ENCODE measurements around the gene TSPAN32. TPM values are rescaled to one million over a fixed set of nuclear protein-coding genes. Genes with fewer than 3 reads are reported as not detected.

Gene TSPAN32
- total RNA-seq, 5 donors from 2014 or later (not counting 1 experiment from before 2014, with no cell fraction given): 66.9 to 185 (median 92.3) TPM

GRCh38 chr11:2302896-2303626 lies 1.2 kb downstream of the TSPAN32 start:
- Histone ChIP-seq H3K27me3 (replicated peaks in 1 of 2; ENCODE audit: control insufficient read depth in 2 of 2, extremely low read depth in 1 of 2, insufficient read depth in 2 of 2, low read length in 1 of 2) (no peaks in the 10 kb centered on the region), H3K36me3 (ENCODE audit: control insufficient read depth in 2 of 2, extremely low read depth in 1 of 2, insufficient read depth in 1 of 2, low read length in 1 of 2) (peaks cover 5 to 20% of the 10 kb centered on the region in 2 donors), H3K9me3 (no peaks in the 10 kb centered on the region), H3K4me1 (ENCODE audit: control insufficient read depth in 1 of 2, extremely low read depth in 1 of 2, insufficient read depth in 2 of 2, low read length in 2 of 2) (peaks cover 44 to 97% of the 10 kb centered on the region in 2 experiments), H3K27ac (ENCODE audit: low read length) (peak overlapping the region; percentile 74), H3K4me3 (ENCODE audit: control insufficient read depth in 1 of 2, extremely low read depth in 1 of 2, low read length in 1 of 2) (peak overlapping the region; percentile 76 to 81)
- no peaks in the 10 kb centered on the region for H3K36me3 Mint-ChIP-seq
- peak overlapping the region; percentile 89 to 98 (median 92) for H3K4me3 Mint-ChIP-seq
- H3K27ac Mint-ChIP-seq: peak overlapping the region; percentile 96 to 99
- ChIA-PET CTCF (interaction anchor here (1.5 to 4.4 kb wide), 3 partner anchors 117 to 118 kb away, joined by 7 to 42 read pairs (median 16); no protein-coding TSS in a partner anchor), POLR2A (no interaction called here)
- 17% methylated on average over 18 of the region's 18 CpGs for WGBS (ENCODE audit: insufficient coverage)
- peak in 1 of 35 experiments; percentile 32 for DNase-seq
- H3K9me3 Mint-ChIP-seq: no peaks in the 10 kb centered on the region
- ATAC-seq (replicated peaks in 1 of 4): no peak
- H3K27me3 Mint-ChIP-seq: no peaks in the 10 kb centered on the region
- peaks cover 48 to 72% (median 72%) of the 10 kb centered on the region in 3 donors for H3K4me1 Mint-ChIP-seq

DNA sequence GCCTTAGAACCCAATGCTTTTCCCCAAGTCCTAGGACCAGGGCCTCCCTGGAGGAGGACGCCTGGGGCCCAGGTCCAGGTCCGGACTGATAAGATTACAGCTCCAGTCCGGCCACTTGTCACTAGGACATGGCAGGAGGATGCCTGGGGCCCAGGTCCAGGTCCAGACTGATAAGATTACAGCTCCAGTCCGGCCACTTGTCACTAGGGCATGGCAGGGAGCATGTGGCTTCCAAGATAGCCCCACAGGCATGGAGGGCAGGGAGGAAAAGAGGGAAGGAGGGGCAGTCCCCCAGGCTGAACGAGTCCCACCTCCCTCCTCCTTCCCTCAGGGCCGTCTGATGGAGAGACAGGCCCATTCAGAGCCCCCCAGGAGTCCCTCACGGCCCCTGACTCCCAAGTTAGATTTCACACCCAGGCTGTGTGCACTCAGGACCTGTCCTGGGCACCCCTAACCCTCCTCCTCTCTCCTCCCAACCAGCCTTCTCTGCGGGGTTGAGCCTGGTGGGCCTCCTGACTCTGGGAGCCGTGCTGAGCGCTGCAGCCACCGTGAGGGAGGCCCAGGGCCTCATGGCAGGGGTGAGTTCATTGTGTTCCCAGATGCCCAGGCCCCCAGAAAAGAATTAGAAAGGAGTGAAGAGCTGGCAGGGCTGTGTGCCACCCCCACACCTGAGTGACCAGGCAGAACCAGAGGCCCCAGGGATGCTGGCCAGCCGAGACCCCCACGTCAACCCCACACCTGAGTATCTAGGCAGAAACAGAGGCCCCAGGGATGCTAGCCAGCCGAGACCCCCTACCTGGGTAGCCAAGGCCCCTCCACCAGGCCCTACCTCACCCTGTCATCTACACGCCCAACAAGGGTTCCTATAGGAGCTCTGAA lies 2.1 kb downstream of the TSPAN32 start:
- H3K4me1 Mint-ChIP-seq: peaks cover 48 to 69% (median 68%) of the 10 kb centered on the region in 3 donors
- peaks cover 44 to 93% of the 10 kb centered on the region in 2 experiments for H3K4me1 ChIP-seq (ENCODE audit: control insufficient read depth in 1 of 2, extremely low read depth in 1 of 2, insufficient read depth in 2 of 2, low read length in 2 of 2)
- H3K36me3 ChIP-seq (ENCODE audit: control insufficient read depth in 2 of 2, extremely low read depth in 1 of 2, insufficient read depth in 1 of 2, low read length in 1 of 2): peaks cover 5 to 13% of the 10 kb centered on the region in 2 donors
- peak overlapping the region; percentile 89 to 98 (median 92) for H3K4me3 Mint-ChIP-seq
- H3K27me3 Mint-ChIP-seq: no peaks in the 10 kb centered on the region
- no peaks in the 10 kb centered on the region for H3K9me3 ChIP-seq
- H3K4me3 ChIP-seq (ENCODE audit: control insufficient read depth in 1 of 2, extremely low read depth in 1 of 2, low read length in 1 of 2): peak overlapping the region; percentile 76 to 81
- H3K27me3 ChIP-seq (replicated peaks in 1 of 2; ENCODE audit: control insufficient read depth in 2 of 2, extremely low read depth in 1 of 2, insufficient read depth in 2 of 2, low read length in 1 of 2): no peaks in the 10 kb centered on the region
- ChIA-PET POLR2A (no interaction called here), CTCF (interaction anchor here (0.5 to 4.4 kb wide), 6 partner anchors 9 to 1578 kb away, joined by 3 to 42 read pairs (median 4); no protein-coding TSS in a partner anchor)
- ATAC-seq (replicated peaks in 1 of 4): no peak
- no peaks in the 10 kb centered on the region for H3K36me3 Mint-ChIP-seq
- H3K27ac Mint-ChIP-seq: peak overlapping the region; percentile 96 to 99
- 96% methylated on average over 7 of the region's 15 CpGs for WGBS (ENCODE audit: insufficient coverage)
- peak overlapping the region; percentile 74 for H3K27ac ChIP-seq (ENCODE audit: low read length)
- DNase-seq: peak in 1 of 35 experiments; percentile 13
- no peaks in the 10 kb centered on the region for H3K9me3 Mint-ChIP-seq

DNA sequence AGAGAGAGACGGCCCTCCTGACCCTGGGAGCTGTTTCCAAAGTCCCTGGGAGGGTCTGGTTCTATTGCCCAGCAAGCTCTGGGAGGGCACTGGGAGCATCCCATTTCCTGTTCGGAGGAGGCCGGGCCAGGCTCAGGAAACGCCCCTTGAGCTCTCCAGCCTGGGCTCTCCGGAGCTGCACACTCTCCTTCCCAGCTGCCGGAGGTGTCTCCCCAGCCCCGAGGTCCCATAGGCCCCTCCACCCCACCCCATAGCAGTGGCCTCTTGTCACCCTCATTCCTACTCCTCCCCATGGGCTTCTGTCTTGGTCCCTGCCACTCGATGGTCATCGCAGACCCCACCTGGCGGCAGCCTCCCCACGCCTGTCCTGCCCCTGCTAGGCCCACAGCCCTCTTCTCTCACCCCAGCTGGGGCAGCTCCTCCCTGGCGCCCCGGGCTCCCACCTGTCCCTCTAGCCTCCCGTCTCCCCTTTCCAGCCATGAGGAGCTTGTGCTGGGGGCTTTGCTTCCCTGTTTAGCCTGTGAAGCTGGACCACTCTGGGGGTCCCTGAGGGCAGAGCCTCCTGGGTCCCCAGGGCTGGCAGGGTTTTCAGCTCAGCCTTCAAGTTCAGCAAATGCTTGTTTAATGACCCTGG lies 2.8 kb downstream of the TSPAN32 start:
- H3K27ac Mint-ChIP-seq: peak overlapping the region; percentile 98 to 99
- H3K36me3 Mint-ChIP-seq: no peaks in the 10 kb centered on the region
- Histone ChIP-seq H3K4me1 (ENCODE audit: control insufficient read depth in 1 of 2, extremely low read depth in 1 of 2, insufficient read depth in 2 of 2, low read length in 2 of 2) (peaks cover 37 to 87% of the 10 kb centered on the region in 2 experiments), H3K4me3 (ENCODE audit: control insufficient read depth in 1 of 2, extremely low read depth in 1 of 2, low read length in 1 of 2) (peak overlapping the region; percentile 51), H3K27me3 (replicated peaks in 1 of 2; ENCODE audit: control insufficient read depth in 2 of 2, extremely low read depth in 1 of 2, insufficient read depth in 2 of 2, low read length in 1 of 2) (no peaks in the 10 kb centered on the region), H3K9me3 (no peaks in the 10 kb centered on the region), H3K27ac (ENCODE audit: low read length) (peak overlapping the region; percentile 74), H3K36me3 (ENCODE audit: control insufficient read depth in 2 of 2, extremely low read depth in 1 of 2, insufficient read depth in 1 of 2, low read length in 1 of 2) (peaks cover under 1 to 10% of the 10 kb centered on the region in 2 donors)
- DNase-seq (peak in 2 of 35 experiments; percentile 5 to 12), ATAC-seq (replicated peaks in 1 of 4) (no peak)
- ChIA-PET CTCF (interaction anchor here (0.5 to 4.4 kb wide), 7 partner anchors 10 to 134 kb away, joined by 3 to 42 read pairs (median 5); no protein-coding TSS in a partner anchor), POLR2A (no interaction called here)
- H3K4me3 Mint-ChIP-seq: peak overlapping the region; percentile 24 to 98 (median 63)
- H3K9me3 Mint-ChIP-seq: no peaks in the 10 kb centered on the region
- H3K27me3 Mint-ChIP-seq: no peaks in the 10 kb centered on the region
- 92% methylated on average over 10 of the region's 14 CpGs for WGBS (ENCODE audit: insufficient coverage)
- H3K4me1 Mint-ChIP-seq: peaks cover 42 to 61% (median 60%) of the 10 kb centered on the region in 3 donors

DNA sequence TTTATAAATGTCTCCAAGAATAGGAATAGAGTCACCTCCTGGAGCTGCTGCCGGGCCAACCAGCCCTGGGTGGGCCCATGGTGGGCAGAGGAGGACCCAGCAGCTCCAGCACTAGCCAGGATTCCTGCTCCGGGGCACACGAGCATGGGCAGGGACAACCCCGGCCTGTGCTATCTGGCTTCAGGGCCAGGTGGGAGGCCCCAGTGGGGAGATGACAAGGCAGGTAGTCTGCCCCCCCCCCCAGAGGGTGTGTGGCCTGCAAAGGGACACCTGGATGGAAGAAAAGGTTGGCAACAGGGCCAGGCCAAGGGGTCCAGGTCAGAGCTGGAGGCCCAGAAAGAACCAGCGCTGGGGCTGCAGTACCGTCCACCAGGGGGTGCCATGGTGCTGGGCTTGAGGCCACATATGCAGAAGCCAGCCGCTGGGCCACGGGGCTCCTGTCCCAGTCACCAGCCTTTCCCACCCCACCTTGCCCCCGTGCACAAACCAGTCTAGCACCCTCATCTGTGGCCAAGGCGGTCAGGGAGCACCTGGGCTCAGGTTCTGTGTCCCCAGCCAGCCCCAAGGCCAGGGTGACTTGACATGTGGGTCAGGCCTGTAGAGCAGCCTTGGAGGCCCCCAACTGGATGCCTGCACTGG lies 3.4 kb downstream of the TSPAN32 start:
- peak; percentile 39 to 89 (median 75) for DNase-seq
- Histone ChIP-seq H3K4me1 (ENCODE audit: control insufficient read depth in 1 of 2, extremely low read depth in 1 of 2, insufficient read depth in 2 of 2, low read length in 2 of 2) (peaks cover 35 to 83% of the 10 kb centered on the region in 2 experiments), H3K27me3 (replicated peaks in 1 of 2; ENCODE audit: control insufficient read depth in 2 of 2, extremely low read depth in 1 of 2, insufficient read depth in 2 of 2, low read length in 1 of 2) (no peaks in the 10 kb centered on the region), H3K9me3 (no peaks in the 10 kb centered on the region), H3K36me3 (ENCODE audit: control insufficient read depth in 2 of 2, extremely low read depth in 1 of 2, insufficient read depth in 1 of 2, low read length in 1 of 2) (peaks cover 0 to 10% of the 10 kb centered on the region in 2 donors), H3K27ac (ENCODE audit: low read length) (peak overlapping the region; percentile 86), H3K4me3 (ENCODE audit: control insufficient read depth in 1 of 2, extremely low read depth in 1 of 2, low read length in 1 of 2) (peak overlapping the region; percentile 51)
- Mint-ChIP-seq H3K36me3 (no peaks in the 10 kb centered on the region), H3K27ac (peak overlapping the region; percentile 98 to 99), H3K4me3 (peak overlapping the region; percentile 63 to 98 (median 69)), H3K27me3 (no peaks in the 10 kb centered on the region), H3K9me3 (no peaks in the 10 kb centered on the region), H3K4me1 (peaks cover 40 to 59% (median 58%) of the 10 kb centered on the region in 3 donors)
- ChIA-PET CTCF (interaction anchor here (0.5 to 4.4 kb wide), 9 partner anchors 11 to 660 kb away, joined by 3 to 42 read pairs (median 4); no protein-coding TSS in a partner anchor), POLR2A (interaction anchor here (0.5 to 0.6 kb wide), 2 partner anchors 112 to 741 kb away, joined by 3 read pairs; no protein-coding TSS in a partner anchor)
- peak; percentile 43 to 63 (median 50) for ATAC-seq (replicated peaks in 1 of 4)
- 4% methylated on average over 7 of the region's 10 CpGs for WGBS (ENCODE audit: insufficient coverage)

GRCh38 chr11:2305788-2306451 lies 4.1 kb downstream of the TSPAN32 start:
- Histone ChIP-seq H3K4me3 (ENCODE audit: control insufficient read depth in 1 of 2, extremely low read depth in 1 of 2, low read length in 1 of 2) (peak overlapping the region; percentile 51), H3K9me3 (no peaks in the 10 kb centered on the region), H3K27me3 (replicated peaks in 1 of 2; ENCODE audit: control insufficient read depth in 2 of 2, extremely low read depth in 1 of 2, insufficient read depth in 2 of 2, low read length in 1 of 2) (no peaks in the 10 kb centered on the region), H3K36me3 (ENCODE audit: control insufficient read depth in 2 of 2, extremely low read depth in 1 of 2, insufficient read depth in 1 of 2, low read length in 1 of 2) (peaks cover 0 to 10% of the 10 kb centered on the region in 2 donors), H3K4me1 (ENCODE audit: control insufficient read depth in 1 of 2, extremely low read depth in 1 of 2, insufficient read depth in 2 of 2, low read length in 2 of 2) (peaks cover 31 to 83% of the 10 kb centered on the region in 2 experiments), H3K27ac (ENCODE audit: low read length) (peak overlapping the region; percentile 86)
- Mint-ChIP-seq H3K36me3 (no peaks in the 10 kb centered on the region), H3K27ac (peak overlapping the region; percentile 98 to 99), H3K4me3 (peak overlapping the region; percentile 63 to 98 (median 69)), H3K9me3 (no peaks in the 10 kb centered on the region), H3K4me1 (peaks cover 35 to 56% (median 53%) of the 10 kb centered on the region in 3 donors), H3K27me3 (no peaks in the 10 kb centered on the region)
- DNase-seq (peak in 13 of 35 experiments; percentile 16 to 50 (median 25)), ATAC-seq (replicated peaks in 1 of 4) (peak in 3 of 4 experiments; percentile 3 to 27 (median 3))
- CTCF ChIA-PET: interaction anchor here (0.6 to 4.4 kb wide), 9 partner anchors 48 to 659 kb away, joined by 3 to 42 read pairs (median 4); no protein-coding TSS in a partner anchor
- WGBS (ENCODE audit: insufficient coverage): 14% methylated on average over 2 of the region's 12 CpGs
- POLR2A ChIA-PET: interaction anchor here (0.5 to 0.6 kb wide), 2 partner anchors 111 to 741 kb away, joined by 3 read pairs; no protein-coding TSS in a partner anchor
